K562 treated with DMSO at 1 percent for 24 hours (cell line): Measurements from ENCODE around the gene ALG1L2. TPM values are rescaled to one million over a fixed set of nuclear protein-coding genes. Genes with fewer than 3 reads are reported as not detected.

Source experiments
- total RNA-seq: library from RNA; unstranded; fragments of 300-600 nt; gene quantifications from 2 replicates; pipeline ENCODE4 v1.2.3, GENCODE V29; 2022; ENCODE audit warnings: low read depth; ENCODE audit not compliant: insufficient read depth

The ALG1L2 gene, protein sequence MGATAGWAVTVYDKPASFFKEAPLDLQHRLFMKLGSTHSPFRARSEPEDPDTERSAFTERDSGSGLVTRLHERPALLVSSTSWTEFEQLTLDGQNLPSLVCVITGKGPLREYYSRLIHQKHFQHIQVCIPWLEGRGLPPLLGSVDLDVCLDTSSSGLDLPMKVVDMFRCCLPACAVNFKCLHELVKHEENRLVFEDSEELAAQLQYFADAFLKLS
- not detected in 2 replicates for total RNA-seq

DNA sequence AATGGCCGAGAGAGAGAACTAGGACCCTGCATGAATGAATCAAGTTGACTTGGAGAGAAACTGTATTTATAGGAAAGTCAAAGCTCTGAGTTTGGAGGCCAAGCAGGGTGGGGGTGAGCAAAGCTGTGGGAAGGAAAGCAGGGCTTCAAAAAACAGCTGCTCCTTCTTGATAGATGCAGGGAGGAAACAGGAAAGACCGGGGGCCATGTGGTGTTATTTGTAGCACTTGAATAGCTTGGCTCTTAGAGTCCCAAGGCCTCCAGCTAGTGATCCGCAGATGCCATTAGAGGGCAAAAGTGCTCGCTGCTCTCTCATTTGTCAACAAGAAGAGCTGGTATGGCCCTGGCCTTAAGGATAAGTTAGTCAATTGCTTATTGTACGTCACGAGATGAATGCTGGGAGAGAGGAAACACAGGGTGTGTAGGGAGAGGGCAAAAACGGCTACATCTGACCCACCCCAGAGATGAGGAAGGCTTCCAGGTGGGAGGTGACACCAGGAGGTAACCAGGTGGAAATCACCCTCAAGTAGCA lies at the start of gene ALG1L2:
TSS of gene ALG1L2 (plus strand) at position 481 of the 531 bp plus-strand sequence. CDS start 186 bp downstream, outside the sequence.

Other genes with a start within 250 kb of the ALG1L2 start
- 6.0 and 6.1 TPM in 2 replicates for gene TMCC1, start 188.1 kb upstream of the ALG1L2 start, total RNA-seq
- gene TRH, start 107.1 kb upstream of the ALG1L2 start, total RNA-seq = not detected in 2 replicates